IMR-90 (cell line): ENCODE measurements around the gene EID3. TPM values are rescaled to one million over a fixed set of nuclear protein-coding genes. Genes with fewer than 3 reads are reported as not detected.

ENCODE experiments used
- ATAC-seq: fragments of 200-7000 bp; cut with Tn5 transposase; 2 replicates; pipeline ENCODE4 v1.9.1; 2020; ENCODE audit warnings: low read depth, mild to moderate bottlenecking, moderate library complexity
- BruUV-seq: library from RNA; stranded (reverse); fragments of 400-500 nt; replicated peaks from 2 replicates; lab custom pipeline; 2021; lab: Mats Ljungman, UMichigan
- CTCF ChIA-PET: fragments of 300-600 bp; formaldehyde crosslinking; extraction: SDS; loops from one replicate; lab custom pipeline; 2021; ENCODE audit warnings: antibody characterized with exemption; lab: Yijun Ruan, JAX
- POLR2A ChIA-PET: fragments of 300-600 bp; sonication (Branson Sonifier 250); formaldehyde crosslinking; loops from one replicate; lab custom pipeline; 2022; ENCODE audit warnings: antibody characterized with exemption; ENCODE audit not compliant: unreplicated experiment; lab: Charles Lee
- DNase-seq: peaks from one replicate; pipeline ENCODE4 v3.0.0; 2013
- H2AFZ ChIP-seq: replicated peaks from 2 replicates; pipeline ENCODE3; 2013; ENCODE audit warnings: low read length, mild to moderate bottlenecking; ENCODE audit not compliant: poor library complexity
- H2AK5ac ChIP-seq: 2 replicates; pipeline ENCODE4 v1.6.1; 2013; ENCODE audit warnings: low read depth, low read length, inconsistent platforms
- H2AK9ac ChIP-seq: replicated peaks from 2 replicates; pipeline ENCODE3; 2013; ENCODE audit warnings: mild to moderate bottlenecking, low read depth, low read length, moderate library complexity; ENCODE audit not compliant: poor library complexity
- H2BK120ac ChIP-seq: 2 replicates; pipeline ENCODE4 v1.6.1; 2013; ENCODE audit warnings: low read depth, low read length, inconsistent platforms
- H2BK15ac ChIP-seq: 3 replicates; pipeline ENCODE4 v1.6.1; 2013; ENCODE audit warnings: low read depth, low read length, inconsistent platforms
- H2BK20ac ChIP-seq: 2 replicates; pipeline ENCODE4 v1.6.1; 2013; ENCODE audit warnings: low read depth, mild to moderate bottlenecking, inconsistent platforms, low read length, moderate library complexity
- H2BK5ac ChIP-seq: 2 replicates; pipeline ENCODE4 v1.6.1; 2013; ENCODE audit warnings: mild to moderate bottlenecking, low read depth, low read length, inconsistent platforms; ENCODE audit not compliant: poor library complexity, severe bottlenecking
- H3K14ac ChIP-seq: replicated peaks from 2 replicates; pipeline ENCODE4 v1.6.1; 2013; ENCODE audit warnings: low read depth, low read length, inconsistent platforms
- H3K18ac ChIP-seq: 2 replicates; pipeline ENCODE4 v1.6.1; 2013; ENCODE audit warnings: low read depth, low read length, control low read depth
- H3K23ac ChIP-seq: 2 replicates; pipeline ENCODE4 v1.6.1; 2013; ENCODE audit warnings: low read depth, low read length, inconsistent platforms
- H3K27ac ChIP-seq: 2 replicates; pipeline ENCODE4 v1.5.1; 2013; ENCODE audit warnings: mild to moderate bottlenecking, control low read depth, low read length; ENCODE audit not compliant: insufficient read depth
- H3K27me3 ChIP-seq: 2 replicates; pipeline ENCODE4 v1.6.1; 2013; ENCODE audit warnings: low read length; ENCODE audit not compliant: control insufficient read depth, insufficient read depth
- H3K36me3 ChIP-seq: 2 replicates; pipeline ENCODE4 v1.6.1; 2013; ENCODE audit warnings: low read length, mixed read lengths; ENCODE audit not compliant: control insufficient read depth, insufficient read depth
- H3K4ac ChIP-seq: 2 replicates; pipeline ENCODE4 v1.6.1; 2013; ENCODE audit warnings: low read depth, low read length, inconsistent platforms
- H3K4me1 ChIP-seq: 2 replicates; pipeline ENCODE4 v1.6.1; 2013; ENCODE audit warnings: low read length, mixed read lengths; ENCODE audit not compliant: control insufficient read depth, insufficient read depth
- H3K4me2 ChIP-seq: 2 replicates; pipeline ENCODE4 v1.6.1; 2013; ENCODE audit warnings: low read depth, mild to moderate bottlenecking, control low read depth, low read length, moderate library complexity
- H3K4me3 ChIP-seq: 2 replicates; pipeline ENCODE4 v1.5.1; 2013; ENCODE audit warnings: low read depth, mild to moderate bottlenecking, control low read depth, low read length, moderate library complexity; ENCODE audit not compliant: insufficient read depth
- H3K56ac ChIP-seq: 2 replicates; pipeline ENCODE4 v1.6.1; 2013; ENCODE audit warnings: low read length, inconsistent platforms; ENCODE audit not compliant: insufficient read depth; ENCODE audit errors: extremely low read depth
- H3K79me1 ChIP-seq, 2 experiments: 2 replicates each; pipeline ENCODE4 v1.6.1; 2013; ENCODE audit warnings: low read length in 2 of 2, inconsistent platforms in 1 of 2, low read depth in 1 of 2
- H3K9ac ChIP-seq: 2 replicates; pipeline ENCODE4 v1.6.1; 2013; ENCODE audit warnings: low read depth, low read length, control low read depth
- H3K9me1 ChIP-seq: 2 replicates; pipeline ENCODE4 v1.6.1; 2013; ENCODE audit warnings: low read length, inconsistent platforms; ENCODE audit not compliant: insufficient read depth
- H3K9me3 ChIP-seq: 2 replicates; pipeline ENCODE4 v1.6.1; 2013; ENCODE audit warnings: low read length; ENCODE audit not compliant: control insufficient read depth, insufficient read depth
- H4K20me1 ChIP-seq: 2 replicates; pipeline ENCODE4 v1.6.1; 2013; ENCODE audit warnings: low read length, inconsistent platforms; ENCODE audit not compliant: insufficient read depth
- H4K5ac ChIP-seq: 2 replicates; pipeline ENCODE4 v1.6.1; 2013; ENCODE audit warnings: mild to moderate bottlenecking, low read depth, low read length, control low read depth
- H4K8ac ChIP-seq, 2 experiments: 2 replicates each; pipeline ENCODE4 v1.6.1; 2013; ENCODE audit warnings: low read depth in 2 of 2, low read length in 2 of 2, control low read depth in 1 of 2, inconsistent platforms in 1 of 2
- H4K91ac ChIP-seq: 2 replicates; pipeline ENCODE4 v1.6.1; 2013; ENCODE audit warnings: low read depth, low read length, inconsistent platforms; ENCODE audit not compliant: insufficient read depth
- BHLHE40 ChIP-seq: fragments of 150-350 bp; IDR thresholded peaks from 2 replicates; pipeline ENCODE4 v1.6.1; 2016; ENCODE audit warnings: mild to moderate bottlenecking, low read depth, low read length
- CEBPB ChIP-seq: IDR thresholded peaks from 2 replicates; pipeline ENCODE4 v1.6.1; 2012; ENCODE audit warnings: low read depth, low read length, improper control_type of control experiment
- CHD1 ChIP-seq: IDR thresholded peaks from 2 replicates; pipeline ENCODE4 v1.6.1; 2012; ENCODE audit warnings: low read depth, low read length, improper control_type of control experiment
- FOS ChIP-seq: fragments of 150-350 bp; IDR thresholded peaks from 2 replicates; pipeline ENCODE4 v1.6.1; 2016; ENCODE audit warnings: low read depth, low read length
- MAFK ChIP-seq: IDR thresholded peaks from 2 replicates; pipeline ENCODE4 v1.6.1; 2012; ENCODE audit warnings: low read depth, low read length, improper control_type of control experiment
- MXI1 ChIP-seq: IDR thresholded peaks from 2 replicates; pipeline ENCODE4 v1.6.1; 2012; ENCODE audit warnings: low read depth, mild to moderate bottlenecking, low read length, moderate library complexity, borderline replicate concordance
- NFE2L2 ChIP-seq: fragments of 150-350 bp; IDR thresholded peaks from 2 replicates; pipeline ENCODE4 v1.6.1; 2016; ENCODE audit warnings: low read depth, mild to moderate bottlenecking, low read length
- POLR2A ChIP-seq: IDR thresholded peaks from 2 replicates; pipeline ENCODE4 v1.6.1; 2012; ENCODE audit warnings: mild to moderate bottlenecking, low read depth, low read length
- RAD21 ChIP-seq: IDR thresholded peaks from 2 replicates; pipeline ENCODE4 v1.6.1; 2012; ENCODE audit warnings: low read length, improper control_type of control experiment
- RCOR1 ChIP-seq: IDR thresholded peaks from 2 replicates; pipeline ENCODE4 v1.6.1; 2012; ENCODE audit warnings: mild to moderate bottlenecking, low read length, improper control_type of control experiment; ENCODE audit not compliant: insufficient replicate concordance
- RFX5 ChIP-seq: IDR thresholded peaks from 2 replicates; pipeline ENCODE4 v1.8.0; 2012; ENCODE audit warnings: low read depth, mild to moderate bottlenecking, low read length, moderate library complexity
- WGBS, 2 experiments: methylation state at CpG; one replicate each; pipeline versions ENCODE4 v1.1.5 to v1.1.7; 2013; ENCODE audit warnings: missing lambda C conversion rate in 2 of 2; ENCODE audit not compliant: insufficient read length in 1 of 2; ENCODE audit errors: extremely low coverage in 2 of 2; 5-methylcytosine and 5-hydroxymethylcytosine counted together
- dilution Hi-C: fragments of 300-500 bp; cut with HindIII; formaldehyde crosslinking; loops from one replicate; pipeline ENCODE4 v1.14.3; 2018; ENCODE audit warnings: low sequenced_read_pairs; ENCODE audit not compliant: unreplicated experiment
- in situ Hi-C: fragments of 300-500 bp; cut with MboI; formaldehyde crosslinking; loops from 3 replicates; pipeline ENCODE4 v1.14.3; 2019; ENCODE audit warnings: low sequenced_read_pairs, inconsistent platforms, mixed read lengths
- intact Hi-C: fragments of 100-400 bp; cut with micrococcal nuclease; formaldehyde crosslinking; loops from 2 replicates; pipeline ENCODE4 v1.10.0; 2022
- polyA plus RNA-seq, 3 experiments: library from polyadenylated mRNA; depleted of rRNA; stranded (reverse); fragments of >200 nt; gene quantifications; 2 replicates each; pipeline ENCODE4 v1.2.3, GENCODE V29; 2012; ENCODE audit warnings: low replicate concordance in 1 of 3
- total RNA-seq: library from RNA; depleted of rRNA; stranded (reverse); fragments of >200 nt; gene quantifications from 2 replicates; pipeline ENCODE4 v1.2.3, GENCODE V29; 2012
- TF ChIP-seq, protein P1 (sequence below): fragments of 150-350 bp; IDR thresholded peaks from 2 replicates; pipeline ENCODE4 v1.6.1; 2016; ENCODE audit warnings: low read depth, mild to moderate bottlenecking, low read length, moderate library complexity, borderline replicate concordance
- TF ChIP-seq, protein P2 (sequence below): conservative IDR thresholded peaks from 2 replicates; pipeline ENCODE4 v1.5.1; 2012; ENCODE audit warnings: mild to moderate bottlenecking, low read depth, low read length, improper control_type of control experiment
- TF ChIP-seq, protein P3 (sequence below): fragments of 150-350 bp; IDR thresholded peaks from 2 replicates; pipeline ENCODE4 v1.6.1; 2017; ENCODE audit warnings: mild to moderate bottlenecking, antibody characterized with exemption, low read length, low read depth

The EID3 gene
- total and polyA plus RNA-seq, 2 of the 4 experiments (the other 2 are of a cell fraction): 2.2 to 4.1 TPM

DNA sequence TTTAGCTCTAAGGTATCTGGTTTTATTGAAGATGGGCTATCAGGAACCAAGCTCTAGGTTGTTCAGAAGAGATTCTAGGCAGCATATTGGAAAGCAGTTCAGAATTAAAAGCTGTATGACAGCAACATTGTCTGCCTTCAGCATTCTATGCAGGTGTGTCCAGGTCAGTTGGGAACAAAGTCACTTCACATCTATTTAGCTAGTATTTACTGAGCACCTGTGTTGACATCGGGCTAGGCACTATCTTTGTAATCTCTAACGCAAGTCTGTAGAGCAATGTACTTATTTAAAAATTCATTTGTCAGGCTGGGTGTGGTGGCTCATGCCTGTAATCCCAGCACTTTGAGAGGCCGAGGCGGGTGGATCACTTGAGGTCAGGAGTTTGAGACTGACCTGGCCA is 6.8 kb upstream of the EID3 start:
- H3K36me3 ChIP-seq: peaks cover 54% of the 10 kb centered on the region
- H2AFZ ChIP-seq: no peak overlapping the region
- peaks cover 99% of the 10 kb centered on the region for H4K20me1 ChIP-seq
- peaks cover 25% of the 10 kb centered on the region for H3K4me1 ChIP-seq
- H2BK20ac ChIP-seq: no peak overlapping the region
- no peak overlapping the region for H3K23ac ChIP-seq
- BruUV-seq: no TSS peak
- H3K9ac ChIP-seq: no peak overlapping the region
- H2AK9ac ChIP-seq: no peak overlapping the region
- no peak overlapping the region for H2BK120ac ChIP-seq
- H3K27me3 ChIP-seq: no peaks in the 10 kb centered on the region
- H3K4ac ChIP-seq: no peak overlapping the region
- H3K4me3 ChIP-seq: no peak overlapping the region
- in situ Hi-C loops: no loop called here
- no peak for DNase-seq
- POLR2A ChIA-PET: no interaction called here
- no peak overlapping the region for H3K56ac ChIP-seq
- no peak overlapping the region for H4K5ac ChIP-seq
- H2BK5ac ChIP-seq: no peak overlapping the region
- CTCF ChIA-PET: no interaction called here
- H3K79me1 ChIP-seq: peaks cover 4 to 28% of the 10 kb centered on the region in 2 experiments; a peak in 2 of 4 replicates
- H4K8ac ChIP-seq: no peak overlapping the region
- no CpG with 5 or more reads among the region's 4 CpGs for WGBS, 2 experiments
- TF ChIP-seq RCOR1 (no peak), BHLHE40 (no peak), CHD1 (no peak), MAFK (no peak), RFX5 (no peak), CEBPB (no peak), MXI1 (no peak), POLR2A (no peak), FOS (no peak), RAD21 (no peak), NFE2L2 (no peak)
- TF ChIP-seq, protein P1, sequence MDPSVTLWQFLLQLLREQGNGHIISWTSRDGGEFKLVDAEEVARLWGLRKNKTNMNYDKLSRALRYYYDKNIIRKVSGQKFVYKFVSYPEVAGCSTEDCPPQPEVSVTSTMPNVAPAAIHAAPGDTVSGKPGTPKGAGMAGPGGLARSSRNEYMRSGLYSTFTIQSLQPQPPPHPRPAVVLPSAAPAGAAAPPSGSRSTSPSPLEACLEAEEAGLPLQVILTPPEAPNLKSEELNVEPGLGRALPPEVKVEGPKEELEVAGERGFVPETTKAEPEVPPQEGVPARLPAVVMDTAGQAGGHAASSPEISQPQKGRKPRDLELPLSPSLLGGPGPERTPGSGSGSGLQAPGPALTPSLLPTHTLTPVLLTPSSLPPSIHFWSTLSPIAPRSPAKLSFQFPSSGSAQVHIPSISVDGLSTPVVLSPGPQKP: no peak
- TF ChIP-seq, protein P2, sequence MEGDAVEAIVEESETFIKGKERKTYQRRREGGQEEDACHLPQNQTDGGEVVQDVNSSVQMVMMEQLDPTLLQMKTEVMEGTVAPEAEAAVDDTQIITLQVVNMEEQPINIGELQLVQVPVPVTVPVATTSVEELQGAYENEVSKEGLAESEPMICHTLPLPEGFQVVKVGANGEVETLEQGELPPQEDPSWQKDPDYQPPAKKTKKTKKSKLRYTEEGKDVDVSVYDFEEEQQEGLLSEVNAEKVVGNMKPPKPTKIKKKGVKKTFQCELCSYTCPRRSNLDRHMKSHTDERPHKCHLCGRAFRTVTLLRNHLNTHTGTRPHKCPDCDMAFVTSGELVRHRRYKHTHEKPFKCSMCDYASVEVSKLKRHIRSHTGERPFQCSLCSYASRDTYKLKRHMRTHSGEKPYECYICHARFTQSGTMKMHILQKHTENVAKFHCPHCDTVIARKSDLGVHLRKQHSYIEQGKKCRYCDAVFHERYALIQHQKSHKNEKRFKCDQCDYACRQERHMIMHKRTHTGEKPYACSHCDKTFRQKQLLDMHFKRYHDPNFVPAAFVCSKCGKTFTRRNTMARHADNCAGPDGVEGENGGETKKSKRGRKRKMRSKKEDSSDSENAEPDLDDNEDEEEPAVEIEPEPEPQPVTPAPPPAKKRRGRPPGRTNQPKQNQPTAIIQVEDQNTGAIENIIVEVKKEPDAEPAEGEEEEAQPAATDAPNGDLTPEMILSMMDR: no peak
- TF ChIP-seq, protein P3, sequence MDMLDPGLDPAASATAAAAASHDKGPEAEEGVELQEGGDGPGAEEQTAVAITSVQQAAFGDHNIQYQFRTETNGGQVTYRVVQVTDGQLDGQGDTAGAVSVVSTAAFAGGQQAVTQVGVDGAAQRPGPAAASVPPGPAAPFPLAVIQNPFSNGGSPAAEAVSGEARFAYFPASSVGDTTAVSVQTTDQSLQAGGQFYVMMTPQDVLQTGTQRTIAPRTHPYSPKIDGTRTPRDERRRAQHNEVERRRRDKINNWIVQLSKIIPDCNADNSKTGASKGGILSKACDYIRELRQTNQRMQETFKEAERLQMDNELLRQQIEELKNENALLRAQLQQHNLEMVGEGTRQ: no peak
- ATAC-seq: no peak
- no peak overlapping the region for H2BK15ac ChIP-seq
- H2AK5ac ChIP-seq: no peak overlapping the region
- H3K9me1 ChIP-seq: peaks cover 6% of the 10 kb centered on the region; the same call in 1 of the 2 replicates
- no peak overlapping the region for H4K91ac ChIP-seq
- no peak overlapping the region for H3K18ac ChIP-seq
- H3K4me2 ChIP-seq: no peak overlapping the region
- H3K14ac ChIP-seq: no peak overlapping the region
- dilution Hi-C loops: no loop called here
- H3K9me3 ChIP-seq: no peaks in the 10 kb centered on the region
- no peak overlapping the region for H3K27ac ChIP-seq
- intact Hi-C loops: loop anchor here (10.0 kb wide), 1 partner anchor 422 kb away; no protein-coding TSS in a partner anchor
